WTC11 (cell line): ENCODE data around the gene CCSER1. TPM values are rescaled to one million over a fixed set of nuclear protein-coding genes. Genes with fewer than 3 reads are reported as not detected.

Source experiments
- ATAC-seq: fragments of 200-7000 bp; cut with Tn5 transposase; 2 replicates; pipeline ENCODE4 v1.10.0; 2021; ENCODE audit warnings: mild to moderate bottlenecking, moderate library complexity
- CTCF ChIA-PET: fragments of 300-600 bp; sonication (Branson Sonifier 250); formaldehyde crosslinking; loops from one replicate; lab custom pipeline; 2021; ENCODE audit warnings: antibody characterized with exemption; lab: Charles Lee
- POLR2A ChIA-PET: fragments of 350-600 bp; sonication (Branson Sonifier 250); formaldehyde crosslinking; loops from one replicate; lab custom pipeline; 2021; ENCODE audit warnings: antibody characterized with exemption; lab: Charles Lee
- DNase-seq: peaks from one replicate; pipeline ENCODE4 v3.0.0; 2021; ENCODE audit warnings: low spot score
- H3K27ac Mint-ChIP-seq: 2 replicates; pipeline ENCODE4 v1.8.0; 2021; ENCODE audit warnings: mixed read lengths
- H3K27me3 Mint-ChIP-seq: 2 replicates; pipeline ENCODE4 v1.8.0; 2021; ENCODE audit warnings: low read depth, mild to moderate bottlenecking, moderate library complexity, mixed read lengths
- H3K36me3 Mint-ChIP-seq: 2 replicates; pipeline ENCODE4 v1.8.0; 2021; ENCODE audit warnings: mixed read lengths
- H3K4me1 Mint-ChIP-seq: 2 replicates; pipeline ENCODE4 v1.8.0; 2022; ENCODE audit warnings: mixed read lengths
- H3K4me3 Mint-ChIP-seq: 2 replicates; pipeline ENCODE4 v1.8.0; 2021; ENCODE audit warnings: mild to moderate bottlenecking, moderate library complexity, mixed read lengths
- H3K9me3 Mint-ChIP-seq: 2 replicates; pipeline ENCODE4 v1.8.0; 2021; ENCODE audit warnings: mixed read lengths
- CDX4 ChIP-seq: fragments of 250-450 bp; sonication (Bioruptor Pico); IDR thresholded peaks from 2 replicates; pipeline ENCODE4 v1.9.0; 2021; ENCODE audit warnings: moderate library complexity, mild to moderate bottlenecking, inconsistent platforms, borderline replicate concordance
- E2F5 ChIP-seq: sonication (generic); formaldehyde crosslinking; IDR thresholded peaks from 2 replicates; pipeline ENCODE4 v1.8.1; 2022; ENCODE audit warnings: mild to moderate bottlenecking, moderate library complexity, missing genetic modification reagents
- EMX1 ChIP-seq: fragments of 250-450 bp; sonication (Bioruptor Pico); IDR thresholded peaks from 2 replicates; pipeline ENCODE4 v1.8.0; 2021; ENCODE audit warnings: mild to moderate bottlenecking
- FOXK1 ChIP-seq: sonication (generic); formaldehyde crosslinking; IDR thresholded peaks from 2 replicates; pipeline ENCODE4 v1.8.0; 2022; ENCODE audit warnings: mild to moderate bottlenecking, moderate library complexity, missing genetic modification reagents
- GRHL2 ChIP-seq: fragments of 250-450 bp; sonication (Bioruptor Pico); IDR thresholded peaks from 2 replicates; pipeline ENCODE4 v1.8.0; 2022; ENCODE audit warnings: mild to moderate bottlenecking, moderate library complexity; ENCODE audit not compliant: insufficient replicate concordance, severe bottlenecking
- GTF2I ChIP-seq: fragments of 250-450 bp; sonication (Bioruptor Pico); conservative IDR thresholded peaks from 2 replicates; pipeline ENCODE4 v1.4.0; 2021; ENCODE audit warnings: mild to moderate bottlenecking
- JAZF1 ChIP-seq: fragments of 250-450 bp; sonication (Bioruptor Pico); IDR thresholded peaks from 2 replicates; pipeline ENCODE4 v1.9.0; 2021; ENCODE audit warnings: moderate library complexity, mild to moderate bottlenecking, inconsistent platforms
- MAX ChIP-seq: sonication (generic); formaldehyde crosslinking; IDR thresholded peaks from 2 replicates; pipeline ENCODE4 v1.8.0; 2022; ENCODE audit warnings: mild to moderate bottlenecking, missing genetic modification reagents
- MLX ChIP-seq: sonication (generic); formaldehyde crosslinking; IDR thresholded peaks from 2 replicates; pipeline ENCODE4 v1.8.1; 2023; ENCODE audit warnings: mild to moderate bottlenecking, missing genetic modification reagents, moderate library complexity
- MYBL2 ChIP-seq: sonication (generic); formaldehyde crosslinking; IDR thresholded peaks from 2 replicates; pipeline ENCODE4 v1.8.1; 2023; ENCODE audit warnings: mild to moderate bottlenecking, moderate library complexity, missing genetic modification reagents
- NFYB ChIP-seq: sonication (generic); formaldehyde crosslinking; conservative IDR thresholded peaks from 2 replicates; pipeline ENCODE4 v1.8.0; 2022; ENCODE audit warnings: low read depth, missing genetic modification reagents
- NR1H2 ChIP-seq: sonication (generic); formaldehyde crosslinking; IDR thresholded peaks from 2 replicates; pipeline ENCODE4 v1.9.0; 2021; ENCODE audit warnings: mild to moderate bottlenecking, moderate library complexity, missing genetic modification reagents
- RELA ChIP-seq: sonication (generic); formaldehyde crosslinking; IDR thresholded peaks from 2 replicates; pipeline ENCODE4 v1.8.1; 2022; ENCODE audit warnings: missing genetic modification reagents, mild to moderate bottlenecking, borderline replicate concordance
- SOX15 ChIP-seq: fragments of 250-450 bp; sonication (Bioruptor Pico); IDR thresholded peaks from 2 replicates; pipeline ENCODE4 v1.9.0; 2021; ENCODE audit warnings: mild to moderate bottlenecking
- SP1 ChIP-seq: sonication (generic); formaldehyde crosslinking; conservative IDR thresholded peaks from 2 replicates; pipeline ENCODE4 v1.8.1; 2022; ENCODE audit warnings: missing genetic modification reagents
- TEAD4 ChIP-seq: sonication (generic); formaldehyde crosslinking; IDR thresholded peaks from 2 replicates; pipeline ENCODE4 v1.8.0; 2022; ENCODE audit warnings: mild to moderate bottlenecking, missing genetic modification reagents
- ZBTB21 ChIP-seq: sonication (generic); formaldehyde crosslinking; IDR thresholded peaks from 2 replicates; pipeline ENCODE4 v1.8.1; 2023; ENCODE audit warnings: mild to moderate bottlenecking, missing genetic modification reagents, borderline replicate concordance
- ZNF396 ChIP-seq: fragments of 250-450 bp; sonication (Bioruptor Pico); IDR thresholded peaks from 2 replicates; pipeline ENCODE4 v1.8.0; 2021; ENCODE audit warnings: mild to moderate bottlenecking, moderate library complexity, borderline replicate concordance
- ZNF416 ChIP-seq: fragments of 250-450 bp; sonication (Bioruptor Pico); IDR thresholded peaks from 2 replicates; pipeline ENCODE4 v1.9.0; 2021; ENCODE audit warnings: mild to moderate bottlenecking, inconsistent platforms
- total RNA-seq: library from RNA; stranded (reverse); gene quantifications from 3 replicates; pipeline ENCODE4 v1.2.3, GENCODE V29; 2021
- TF ChIP-seq, protein P1 (sequence below): sonication (generic); formaldehyde crosslinking; conservative IDR thresholded peaks from 2 replicates; pipeline ENCODE4 v1.8.1; 2022; ENCODE audit warnings: mild to moderate bottlenecking, missing genetic modification reagents
- TF ChIP-seq, protein P2 (sequence below): fragments of 200-600 bp; IDR thresholded peaks from 2 replicates; pipeline ENCODE4 v1.8.0; 2022; ENCODE audit warnings: antibody characterized with exemption
- TF ChIP-seq, protein P3 (sequence below): fragments of 250-450 bp; sonication (Bioruptor Pico); IDR thresholded peaks from 2 replicates; pipeline ENCODE4 v1.9.0; 2021; ENCODE audit warnings: mild to moderate bottlenecking, borderline replicate concordance
- TF ChIP-seq, protein P4 (sequence below): fragments of 250-450 bp; sonication (Bioruptor Pico); IDR thresholded peaks from 2 replicates; pipeline ENCODE4 v1.8.0; 2021; ENCODE audit warnings: mild to moderate bottlenecking

Gene CCSER1
- total RNA-seq, 1 experiment from 2014 or later, result 0.87 TPM

GRCh38 chr4:91127831-91128230 is 1000.6 kb downstream of the CCSER1 start:
- TF ChIP-seq TEAD4 (CRISPR knock-in tag) (no peak), NFYB (CRISPR knock-in tag) (no peak), ZNF416 (CRISPR knock-in tag) (no peak), EMX1 (no peak), SP1 (CRISPR knock-in tag) (no peak), ZNF396 (CRISPR knock-in tag) (no peak), MLX (CRISPR knock-in tag) (no peak), JAZF1 (CRISPR knock-in tag) (no peak), GRHL2 (CRISPR knock-in tag) (no peak)
- TF ChIP-seq, protein P1, sequence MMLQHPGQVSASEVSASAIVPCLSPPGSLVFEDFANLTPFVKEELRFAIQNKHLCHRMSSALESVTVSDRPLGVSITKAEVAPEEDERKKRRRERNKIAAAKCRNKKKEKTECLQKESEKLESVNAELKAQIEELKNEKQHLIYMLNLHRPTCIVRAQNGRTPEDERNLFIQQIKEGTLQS (CRISPR knock-in tag), result no peak
- TF ChIP-seq, protein P2, sequence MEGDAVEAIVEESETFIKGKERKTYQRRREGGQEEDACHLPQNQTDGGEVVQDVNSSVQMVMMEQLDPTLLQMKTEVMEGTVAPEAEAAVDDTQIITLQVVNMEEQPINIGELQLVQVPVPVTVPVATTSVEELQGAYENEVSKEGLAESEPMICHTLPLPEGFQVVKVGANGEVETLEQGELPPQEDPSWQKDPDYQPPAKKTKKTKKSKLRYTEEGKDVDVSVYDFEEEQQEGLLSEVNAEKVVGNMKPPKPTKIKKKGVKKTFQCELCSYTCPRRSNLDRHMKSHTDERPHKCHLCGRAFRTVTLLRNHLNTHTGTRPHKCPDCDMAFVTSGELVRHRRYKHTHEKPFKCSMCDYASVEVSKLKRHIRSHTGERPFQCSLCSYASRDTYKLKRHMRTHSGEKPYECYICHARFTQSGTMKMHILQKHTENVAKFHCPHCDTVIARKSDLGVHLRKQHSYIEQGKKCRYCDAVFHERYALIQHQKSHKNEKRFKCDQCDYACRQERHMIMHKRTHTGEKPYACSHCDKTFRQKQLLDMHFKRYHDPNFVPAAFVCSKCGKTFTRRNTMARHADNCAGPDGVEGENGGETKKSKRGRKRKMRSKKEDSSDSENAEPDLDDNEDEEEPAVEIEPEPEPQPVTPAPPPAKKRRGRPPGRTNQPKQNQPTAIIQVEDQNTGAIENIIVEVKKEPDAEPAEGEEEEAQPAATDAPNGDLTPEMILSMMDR, result no peak
- H3K27me3 Mint-ChIP-seq, result no peaks in the 10 kb centered on the region
- ATAC-seq, result no peak

DNA sequence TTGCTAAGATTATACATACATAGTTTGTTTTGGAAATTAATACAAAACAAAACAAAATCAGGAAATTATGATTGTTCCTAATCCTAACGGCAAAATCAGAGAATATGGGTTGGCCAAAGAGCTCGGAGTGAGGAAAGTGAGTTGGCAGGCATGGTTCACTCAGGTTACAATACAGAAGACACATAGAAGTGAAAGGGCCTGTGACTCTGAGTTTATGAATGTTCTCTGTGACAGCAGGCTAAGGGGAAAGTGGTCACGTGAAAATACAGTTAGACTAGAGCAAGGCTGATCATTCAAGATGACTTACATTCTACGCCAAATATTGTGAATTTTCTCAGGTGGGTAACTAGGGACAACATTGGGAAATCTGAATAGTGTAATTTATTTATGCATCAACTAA is 1001.3 kb downstream of the CCSER1 start:
- Mint-ChIP-seq H3K9me3 (no peaks in the 10 kb centered on the region), H3K27ac (no peak overlapping the region)
- CTCF ChIA-PET, result no interaction called here

More at GRCh38 chr4:91127831-91128230, 1000.6 kb downstream of the CCSER1 start:
- peaks cover 11% of the 10 kb centered on the region for H3K4me1 Mint-ChIP-seq
- CTCF ChIA-PET, result no interaction called here
- H3K36me3 Mint-ChIP-seq, result no peaks in the 10 kb centered on the region
- DNase-seq, result no peak
- POLR2A ChIA-PET, result no interaction called here
- no peak overlapping the region for H3K4me3 Mint-ChIP-seq
- H3K27ac Mint-ChIP-seq, result no peak overlapping the region
- no peaks in the 10 kb centered on the region for H3K9me3 Mint-ChIP-seq

More for the DNA sequence above, 1001.3 kb downstream of the CCSER1 start:
- POLR2A ChIA-PET, result no interaction called here
- TF ChIP-seq GTF2I (CRISPR knock-in tag), result no peak
- TF ChIP-seq, protein P3, sequence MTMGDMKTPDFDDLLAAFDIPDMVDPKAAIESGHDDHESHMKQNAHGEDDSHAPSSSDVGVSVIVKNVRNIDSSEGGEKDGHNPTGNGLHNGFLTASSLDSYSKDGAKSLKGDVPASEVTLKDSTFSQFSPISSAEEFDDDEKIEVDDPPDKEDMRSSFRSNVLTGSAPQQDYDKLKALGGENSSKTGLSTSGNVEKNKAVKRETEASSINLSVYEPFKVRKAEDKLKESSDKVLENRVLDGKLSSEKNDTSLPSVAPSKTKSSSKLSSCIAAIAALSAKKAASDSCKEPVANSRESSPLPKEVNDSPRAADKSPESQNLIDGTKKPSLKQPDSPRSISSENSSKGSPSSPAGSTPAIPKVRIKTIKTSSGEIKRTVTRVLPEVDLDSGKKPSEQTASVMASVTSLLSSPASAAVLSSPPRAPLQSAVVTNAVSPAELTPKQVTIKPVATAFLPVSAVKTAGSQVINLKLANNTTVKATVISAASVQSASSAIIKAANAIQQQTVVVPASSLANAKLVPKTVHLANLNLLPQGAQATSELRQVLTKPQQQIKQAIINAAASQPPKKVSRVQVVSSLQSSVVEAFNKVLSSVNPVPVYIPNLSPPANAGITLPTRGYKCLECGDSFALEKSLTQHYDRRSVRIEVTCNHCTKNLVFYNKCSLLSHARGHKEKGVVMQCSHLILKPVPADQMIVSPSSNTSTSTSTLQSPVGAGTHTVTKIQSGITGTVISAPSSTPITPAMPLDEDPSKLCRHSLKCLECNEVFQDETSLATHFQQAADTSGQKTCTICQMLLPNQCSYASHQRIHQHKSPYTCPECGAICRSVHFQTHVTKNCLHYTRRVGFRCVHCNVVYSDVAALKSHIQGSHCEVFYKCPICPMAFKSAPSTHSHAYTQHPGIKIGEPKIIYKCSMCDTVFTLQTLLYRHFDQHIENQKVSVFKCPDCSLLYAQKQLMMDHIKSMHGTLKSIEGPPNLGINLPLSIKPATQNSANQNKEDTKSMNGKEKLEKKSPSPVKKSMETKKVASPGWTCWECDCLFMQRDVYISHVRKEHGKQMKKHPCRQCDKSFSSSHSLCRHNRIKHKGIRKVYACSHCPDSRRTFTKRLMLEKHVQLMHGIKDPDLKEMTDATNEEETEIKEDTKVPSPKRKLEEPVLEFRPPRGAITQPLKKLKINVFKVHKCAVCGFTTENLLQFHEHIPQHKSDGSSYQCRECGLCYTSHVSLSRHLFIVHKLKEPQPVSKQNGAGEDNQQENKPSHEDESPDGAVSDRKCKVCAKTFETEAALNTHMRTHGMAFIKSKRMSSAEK, result no peak
- TF ChIP-seq SOX15 (CRISPR knock-in tag), result no peak
- no peak for TF ChIP-seq MYBL2
- TF ChIP-seq, protein P4, sequence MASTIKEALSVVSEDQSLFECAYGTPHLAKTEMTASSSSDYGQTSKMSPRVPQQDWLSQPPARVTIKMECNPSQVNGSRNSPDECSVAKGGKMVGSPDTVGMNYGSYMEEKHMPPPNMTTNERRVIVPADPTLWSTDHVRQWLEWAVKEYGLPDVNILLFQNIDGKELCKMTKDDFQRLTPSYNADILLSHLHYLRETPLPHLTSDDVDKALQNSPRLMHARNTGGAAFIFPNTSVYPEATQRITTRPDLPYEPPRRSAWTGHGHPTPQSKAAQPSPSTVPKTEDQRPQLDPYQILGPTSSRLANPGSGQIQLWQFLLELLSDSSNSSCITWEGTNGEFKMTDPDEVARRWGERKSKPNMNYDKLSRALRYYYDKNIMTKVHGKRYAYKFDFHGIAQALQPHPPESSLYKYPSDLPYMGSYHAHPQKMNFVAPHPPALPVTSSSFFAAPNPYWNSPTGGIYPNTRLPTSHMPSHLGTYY, result no peak
- TF ChIP-seq MAX (CRISPR knock-in tag), result no peak
- no peak for TF ChIP-seq CDX4 (CRISPR knock-in tag)
- TF ChIP-seq, protein P2, result no peak
- no peak for TF ChIP-seq ZBTB21
- no peak for TF ChIP-seq SP1 (CRISPR knock-in tag)
- TF ChIP-seq RELA (CRISPR knock-in tag), result no peak
- TF ChIP-seq FOXK1 (CRISPR knock-in tag), result no peak
- no peak for TF ChIP-seq NR1H2
- TF ChIP-seq E2F5 (CRISPR knock-in tag), result no peak
- H3K4me3 Mint-ChIP-seq, result no peak overlapping the region
- no peaks in the 10 kb centered on the region for H3K27me3 Mint-ChIP-seq
- H3K36me3 Mint-ChIP-seq, result no peaks in the 10 kb centered on the region
- DNase-seq (no peak), ATAC-seq (no peak)
- H3K4me1 Mint-ChIP-seq, result peaks cover 11% of the 10 kb centered on the region
